ENCODE measurements around the gene IL1R2.

IL1R2 gene

DNA sequence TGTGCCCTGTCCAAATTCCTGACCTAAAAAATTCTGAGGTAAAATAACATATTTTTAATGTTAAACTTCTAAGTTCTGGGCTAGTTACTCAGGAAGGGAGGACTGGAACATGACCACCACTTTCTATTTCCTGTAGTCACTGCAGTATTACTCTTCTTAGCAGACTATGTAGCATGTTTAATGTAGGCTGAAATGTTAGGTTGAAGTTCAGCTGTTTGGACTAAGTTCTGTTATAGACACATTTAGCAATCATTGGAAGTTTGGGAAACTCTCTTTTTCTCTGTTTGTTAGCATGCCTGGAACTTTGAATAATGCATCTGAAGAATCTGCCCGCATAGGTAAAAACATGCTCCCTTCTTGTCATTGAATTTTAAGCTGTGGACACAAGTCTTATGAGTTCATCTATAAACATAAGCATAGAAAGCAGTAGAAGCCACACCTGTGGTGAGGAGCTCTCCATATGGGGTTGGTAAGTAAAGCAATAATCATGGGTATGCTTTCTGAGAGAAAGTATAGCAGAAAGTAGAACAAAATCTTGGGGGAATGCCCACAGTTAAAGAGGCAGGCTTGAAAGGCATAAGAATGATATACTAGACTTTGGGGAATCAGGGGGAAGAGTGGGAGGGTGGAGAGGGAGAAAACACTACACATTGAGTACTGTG is 52.6 kb downstream of the IL1R2 start:
- DNase-seq: no peak

DNA sequence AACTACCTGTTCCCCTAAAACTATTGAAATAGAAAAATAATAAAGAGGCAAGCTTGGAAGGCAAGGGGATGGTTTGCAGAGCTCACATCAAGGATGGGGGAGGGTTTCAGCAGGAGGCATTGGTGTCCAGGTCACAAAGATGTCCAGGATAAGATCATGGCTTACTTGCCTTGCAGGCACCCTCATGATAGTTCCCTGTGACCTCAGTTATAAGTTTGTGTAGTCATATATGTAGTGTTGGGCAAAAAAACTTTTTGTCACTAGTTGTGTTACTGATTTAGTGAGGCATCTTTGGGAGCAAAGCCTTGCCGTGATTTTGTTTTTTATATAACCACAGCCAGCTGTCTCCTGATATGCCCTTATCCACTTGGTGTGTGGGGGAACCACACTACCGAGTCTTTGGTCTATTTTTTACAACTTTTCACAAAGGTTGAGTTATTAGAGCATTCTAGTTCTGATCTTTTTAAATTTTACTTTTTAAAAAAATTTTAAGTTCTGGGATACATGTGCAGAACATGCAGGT is 53.3 kb downstream of the IL1R2 start:
- DNase-seq: no peak

GRCh38 chr2:102045697-102046096 is 53.9 kb downstream of the IL1R2 start:
- no peak for DNase-seq

DNA sequence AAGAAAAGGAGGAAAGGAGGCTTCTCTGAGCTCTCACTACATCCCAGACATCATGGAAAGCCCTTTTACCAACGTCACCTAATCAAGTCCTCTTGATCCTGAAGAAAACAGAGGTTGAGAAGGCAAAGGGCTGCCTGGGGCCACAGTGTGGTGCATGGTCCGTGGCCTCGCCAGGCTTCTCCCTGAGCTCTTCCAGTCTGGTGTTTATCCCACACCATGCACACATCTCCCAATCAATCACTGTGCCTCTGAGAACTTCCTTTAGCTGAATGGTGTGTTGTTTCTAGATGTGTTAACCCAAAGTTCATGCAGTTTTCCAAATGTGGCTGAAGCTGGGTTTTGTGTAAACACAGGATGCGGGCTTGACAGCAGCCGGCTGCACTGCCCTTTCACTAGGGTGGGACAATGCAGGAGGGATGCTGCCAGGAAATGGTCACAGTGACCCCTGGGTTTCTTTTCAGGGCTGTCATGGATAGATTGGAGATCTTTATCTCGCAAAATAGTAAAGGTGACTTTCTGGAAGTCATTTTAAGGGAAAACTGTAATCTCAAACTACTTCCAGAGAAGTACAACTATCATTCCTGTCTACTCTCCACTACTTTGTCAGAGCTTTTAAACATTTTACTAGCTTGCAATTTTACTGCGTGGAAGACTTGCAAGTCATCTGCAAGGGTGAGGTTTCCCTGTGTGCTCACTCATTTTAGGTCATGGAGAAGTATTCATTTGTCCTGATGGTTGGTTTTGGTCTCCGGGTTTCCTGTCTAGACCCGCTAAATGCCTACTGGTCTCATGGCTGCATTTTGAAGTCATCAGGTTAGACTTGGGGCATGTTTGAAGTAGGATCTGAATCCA is 54.6 kb downstream of the IL1R2 start:
- DNase-seq: no peak

DNA sequence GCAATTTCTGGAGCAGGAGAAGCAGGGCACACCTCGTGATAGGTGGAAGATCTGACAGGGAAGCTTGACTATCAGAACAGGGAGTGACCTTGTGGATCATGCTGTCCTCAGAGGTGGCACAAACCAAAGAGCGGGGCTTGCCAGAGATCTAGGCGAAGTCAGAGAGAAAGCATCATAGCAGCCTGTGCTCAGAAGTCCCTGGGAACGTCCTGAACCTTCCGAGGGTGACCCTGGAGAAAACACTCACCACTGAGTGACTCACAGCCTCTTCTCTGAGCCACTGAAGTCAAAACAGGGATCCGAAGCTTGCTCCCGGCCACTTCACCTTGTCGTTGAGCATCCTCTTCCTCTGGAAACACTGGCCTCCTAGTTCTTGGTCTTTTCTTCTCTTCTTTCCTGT is 56.7 kb downstream of the IL1R2 start:
- no peak for DNase-seq

- DNase-seq: no peak
Measured at GRCh38 chr2:102049756-102050443, 58.1 kb downstream of the IL1R2 start.

DNA sequence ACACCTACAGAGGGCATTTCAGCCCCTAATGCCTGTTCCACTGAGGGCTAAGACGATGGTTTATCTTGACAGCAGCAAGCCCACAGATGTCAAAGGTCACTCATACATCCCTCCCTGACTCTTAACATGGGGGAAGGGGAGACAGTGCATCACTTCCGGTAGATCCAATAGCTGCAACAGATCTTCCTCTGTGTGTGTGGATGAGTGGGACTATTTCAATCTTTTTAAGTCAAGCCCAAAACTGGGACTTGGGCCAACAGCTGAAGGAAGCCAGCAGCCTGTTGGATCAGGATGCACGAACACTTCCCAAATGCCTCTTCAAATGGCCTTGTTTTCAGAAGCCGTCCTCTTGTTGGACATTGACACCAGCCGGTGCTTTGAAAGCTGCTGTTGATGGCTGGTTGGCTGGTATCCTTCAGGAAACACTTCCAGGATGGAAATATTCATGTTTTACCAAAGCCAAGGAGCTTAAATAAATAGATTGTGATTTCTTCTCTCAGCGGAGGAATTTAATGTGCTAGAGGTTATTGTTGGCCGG is 59.2 kb downstream of the IL1R2 start:
- no peak for DNase-seq

GRCh38 chr2:102051692-102052277 is 60.0 kb downstream of the IL1R2 start:
- DNase-seq: no peak

- DNase-seq: no peak
Measured at GRCh38 chr2:102052365-102052764, 60.6 kb downstream of the IL1R2 start.

- DNase-seq: no peak
Measured at GRCh38 chr2:102053096-102053495, 61.3 kb downstream of the IL1R2 start.

- no peak for DNase-seq
Measured at GRCh38 chr2:102055346-102055990, 63.7 kb downstream of the IL1R2 start.

DNA sequence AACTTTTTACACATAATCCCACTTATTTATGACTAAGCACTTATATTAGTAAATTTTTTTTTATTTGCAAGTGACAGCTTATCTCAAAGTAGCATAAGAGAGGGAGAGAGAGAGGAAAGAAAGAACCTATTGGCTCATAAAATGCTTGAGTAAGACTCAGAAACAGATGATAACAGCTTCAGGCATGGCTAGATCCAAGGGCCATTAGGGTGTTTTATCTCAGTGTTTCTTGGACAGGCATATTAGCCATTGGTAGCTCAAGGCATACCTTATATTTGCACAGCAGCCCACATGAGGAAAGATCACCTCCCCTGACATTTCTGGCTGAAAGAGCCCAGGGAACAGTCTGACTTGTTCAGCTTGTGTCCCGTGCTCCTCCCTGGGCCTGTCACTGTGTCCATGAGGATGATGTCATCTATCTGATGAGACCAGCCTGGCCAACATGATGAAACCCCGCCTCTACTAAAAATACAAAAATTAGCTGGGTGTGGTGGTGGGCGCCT is 64.4 kb downstream of the IL1R2 start:
- no peak for DNase-seq

GRCh38 chr2:102057502-102058292 is 65.9 kb downstream of the IL1R2 start:
- no peak for DNase-seq

GRCh38 chr2:102058293-102058833 is 66.6 kb downstream of the IL1R2 start:
- DNase-seq: no peak

GRCh38 chr2:102059151-102059550 is 67.4 kb downstream of the IL1R2 start:
- no peak for DNase-seq

DNA sequence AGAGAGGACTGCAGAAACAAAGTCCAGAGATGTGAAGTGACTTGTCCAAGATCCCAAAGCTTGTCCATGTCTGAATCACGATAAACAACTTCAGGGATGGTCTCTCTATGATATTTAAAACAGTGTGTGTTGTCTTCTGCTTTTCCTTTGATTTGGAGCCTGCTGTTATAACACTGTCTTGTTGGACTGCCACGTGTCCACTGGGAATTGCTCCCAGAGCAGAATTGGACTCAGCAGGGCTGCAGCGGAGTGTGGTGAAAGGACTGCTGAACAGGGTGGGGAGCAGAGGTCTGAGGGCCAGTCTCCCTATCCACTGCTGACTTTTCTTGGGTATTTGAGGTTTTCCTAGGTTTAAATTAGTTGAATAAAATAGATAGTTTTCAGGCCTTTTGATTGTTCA is 68.3 kb downstream of the IL1R2 start:
- DNase-seq: no peak

DNA sequence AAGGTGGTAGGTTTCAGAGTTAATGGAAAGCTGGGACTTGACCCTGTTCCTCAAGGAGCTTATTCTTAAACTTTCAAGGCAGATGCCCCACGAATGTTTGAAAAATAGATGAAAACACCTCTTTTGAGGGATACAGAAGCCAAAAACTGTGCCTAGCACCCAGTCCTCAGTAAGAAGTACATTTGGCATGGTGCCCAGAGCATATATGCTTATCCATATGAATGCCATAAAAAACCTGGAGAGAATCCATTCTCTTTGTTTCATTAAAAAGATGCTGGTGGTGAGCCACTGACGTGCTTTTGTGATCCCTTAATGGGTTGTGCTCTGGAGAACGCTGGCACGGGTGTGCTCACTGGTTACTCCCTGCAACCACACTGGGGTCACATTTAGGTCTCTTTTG is 69.0 kb downstream of the IL1R2 start:
- DNase-seq: no peak

DNA sequence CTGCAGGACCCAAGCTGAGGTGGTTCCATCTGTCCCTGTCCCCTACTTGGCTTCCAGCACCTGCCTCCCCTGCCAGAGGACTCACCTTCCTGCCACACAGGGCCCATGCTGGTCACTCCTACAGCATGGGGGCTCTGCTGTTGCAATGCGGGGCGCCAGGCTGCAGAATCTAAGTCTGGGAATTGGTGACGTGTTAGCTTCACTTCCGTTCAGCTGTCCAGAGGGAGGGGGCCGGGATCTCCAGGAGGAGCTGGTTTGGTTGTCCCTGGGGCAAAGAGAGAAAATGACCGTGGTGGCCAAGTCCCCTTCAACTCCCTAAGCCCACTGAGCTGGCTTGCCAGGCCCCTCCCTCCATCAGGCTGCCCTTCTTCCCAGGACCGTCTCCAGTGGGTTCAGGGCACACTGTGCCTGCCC is 69.5 kb downstream of the IL1R2 start:
- DNase-seq: no peak

- DNase-seq: no peak
Measured at GRCh38 chr2:102061962-102062795, 70.4 kb downstream of the IL1R2 start.

DNA sequence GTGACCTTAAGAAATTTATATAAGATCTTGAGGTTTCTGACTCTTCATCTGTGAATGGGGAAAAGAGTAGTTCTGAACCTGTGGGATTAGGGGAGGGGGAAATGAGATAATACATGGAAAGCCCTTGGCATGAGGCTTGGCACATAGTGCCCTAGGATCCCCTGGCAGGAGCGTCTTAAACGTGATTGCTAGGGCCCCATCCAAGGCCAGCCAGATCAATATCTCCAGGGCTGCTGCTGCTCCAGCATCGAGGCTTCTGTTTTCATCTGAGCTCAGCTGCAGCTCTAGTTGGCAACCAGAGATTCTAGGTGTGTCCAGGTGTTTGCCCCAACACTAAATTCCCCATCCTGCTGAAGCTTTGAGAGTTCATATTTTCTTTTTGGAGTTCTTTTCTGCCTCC is 71.0 kb downstream of the IL1R2 start:
- DNase-seq: no peak

Measured in 8988T (cell line).